Muscle layer of colon (tissue), 2 donors: ENCODE measurements around the gene SDCCAG8.

ENCODE experiments used
- H3K27ac ChIP-seq: one replicate; pipeline ENCODE4 v1.7.0; 2013; ENCODE audit warnings: low read depth, mild to moderate bottlenecking, low read length, moderate library complexity
- H3K27me3 ChIP-seq, 2 donors: one replicate each; pipeline ENCODE4 v1.7.0; 2013; ENCODE audit warnings: low read length in 2 of 2, mild to moderate bottlenecking in 2 of 2; ENCODE audit not compliant: insufficient read depth in 2 of 2, control insufficient read depth in 1 of 2
- H3K36me3 ChIP-seq: one replicate; pipeline ENCODE4 v1.7.0; 2013; ENCODE audit warnings: mild to moderate bottlenecking, low read length; ENCODE audit not compliant: insufficient read depth
- H3K4me1 ChIP-seq: one replicate; pipeline ENCODE4 v1.7.0; 2013; ENCODE audit warnings: mild to moderate bottlenecking, low read length; ENCODE audit not compliant: insufficient read depth
- H3K4me3 ChIP-seq, 2 donors: one replicate each; pipeline ENCODE4 v1.7.0; 2013; ENCODE audit warnings: low read length in 2 of 2, low read depth in 1 of 2, mild to moderate bottlenecking in 1 of 2, moderate library complexity in 1 of 2
- H3K9ac ChIP-seq: one replicate; pipeline ENCODE4 v1.7.0; 2013; ENCODE audit warnings: low read length
- H3K9me3 ChIP-seq: one replicate; pipeline ENCODE4 v1.7.0; 2013; ENCODE audit warnings: mild to moderate bottlenecking, low read length
- donor health status: abdominal sarcoma.
- donor health status: Adenocarcinoma of cecum.

SDCCAG8 gene

GRCh38 chr1:243449373-243449772 is 193.5 kb downstream of the SDCCAG8 start:
- H3K27me3 ChIP-seq, result no peaks in the 10 kb centered on the region
- H3K27ac ChIP-seq, result no peak overlapping the region
- no peak overlapping the region for H3K9ac ChIP-seq
- H3K4me3 ChIP-seq, result no peak overlapping the region
- no peaks in the 10 kb centered on the region for H3K4me1 ChIP-seq
- H3K9me3 ChIP-seq, result no peaks in the 10 kb centered on the region
- H3K36me3 ChIP-seq, result peaks cover 10% of the 10 kb centered on the region

- Histone ChIP-seq H3K27me3 (no peaks in the 10 kb centered on the region), H3K27ac (no peak overlapping the region)
These were observed 196.3 kb downstream of the SDCCAG8 start for GRCh38 chr1:243452092-243452491.

GRCh38 chr1:243454328-243454997 is 198.6 kb downstream of the SDCCAG8 start:
- Histone ChIP-seq H3K4me3 (no peak overlapping the region), H3K4me1 (no peaks in the 10 kb centered on the region), H3K9ac (no peak overlapping the region), H3K27me3 (no peaks in the 10 kb centered on the region), H3K27ac (no peak overlapping the region), H3K36me3 (peaks cover 3% of the 10 kb centered on the region), H3K9me3 (no peaks in the 10 kb centered on the region)

More at GRCh38 chr1:243452092-243452491, 196.3 kb downstream of the SDCCAG8 start:
- Histone ChIP-seq H3K4me1 (no peaks in the 10 kb centered on the region), H3K9me3 (no peaks in the 10 kb centered on the region), H3K4me3 (no peak overlapping the region), H3K36me3 (peaks cover 3% of the 10 kb centered on the region), H3K9ac (no peak overlapping the region)

- Histone ChIP-seq H3K4me1 (no peaks in the 10 kb centered on the region), H3K27ac (no peak overlapping the region), H3K4me3 (no peak overlapping the region), H3K36me3 (no peaks in the 10 kb centered on the region), H3K9me3 (no peaks in the 10 kb centered on the region), H3K27me3 (no peaks in the 10 kb centered on the region), H3K9ac (no peak overlapping the region)
These were observed 200.2 kb downstream of the SDCCAG8 start for GRCh38 chr1:243455760-243456651.

GRCh38 chr1:243457363-243457982 is 201.6 kb downstream of the SDCCAG8 start:
- no peaks in the 10 kb centered on the region for H3K9me3 ChIP-seq
- no peak overlapping the region for H3K9ac ChIP-seq
- H3K36me3 ChIP-seq, result no peaks in the 10 kb centered on the region
- H3K4me3 ChIP-seq, result no peak overlapping the region
- no peaks in the 10 kb centered on the region for H3K4me1 ChIP-seq
- H3K27ac ChIP-seq, result no peak overlapping the region
- no peaks in the 10 kb centered on the region for H3K27me3 ChIP-seq

GRCh38 chr1:243459059-243459458 is 203.2 kb downstream of the SDCCAG8 start:
- Histone ChIP-seq H3K9me3 (no peaks in the 10 kb centered on the region), H3K36me3 (no peaks in the 10 kb centered on the region), H3K27me3 (no peaks in the 10 kb centered on the region), H3K27ac (no peak overlapping the region), H3K4me3 (no peak overlapping the region), H3K9ac (no peak overlapping the region), H3K4me1 (no peaks in the 10 kb centered on the region)

GRCh38 chr1:243461700-243462099 is 205.9 kb downstream of the SDCCAG8 start:
- H3K27me3 ChIP-seq, result no peaks in the 10 kb centered on the region
- H3K9me3 ChIP-seq, result no peaks in the 10 kb centered on the region
- no peak overlapping the region for H3K27ac ChIP-seq
- H3K9ac ChIP-seq, result no peak overlapping the region
- H3K4me3 ChIP-seq, result no peak overlapping the region
- no peaks in the 10 kb centered on the region for H3K4me1 ChIP-seq
- H3K36me3 ChIP-seq, result no peaks in the 10 kb centered on the region

GRCh38 chr1:243462929-243463697 is 207.3 kb downstream of the SDCCAG8 start:
- H3K4me1 ChIP-seq, result no peaks in the 10 kb centered on the region
- H3K36me3 ChIP-seq, result no peaks in the 10 kb centered on the region
- no peak overlapping the region for H3K27ac ChIP-seq
- H3K27me3 ChIP-seq, result no peaks in the 10 kb centered on the region
- H3K9ac ChIP-seq, result no peak overlapping the region
- no peaks in the 10 kb centered on the region for H3K9me3 ChIP-seq
- no peak overlapping the region for H3K4me3 ChIP-seq

GRCh38 chr1:243465081-243465480 is 209.2 kb downstream of the SDCCAG8 start:
- Histone ChIP-seq H3K36me3 (peaks cover 2% of the 10 kb centered on the region), H3K27ac (no peak overlapping the region), H3K9ac (no peak overlapping the region), H3K4me3 (no peak overlapping the region), H3K4me1 (no peaks in the 10 kb centered on the region), H3K9me3 (no peaks in the 10 kb centered on the region), H3K27me3 (no peaks in the 10 kb centered on the region)

GRCh38 chr1:243465738-243466137 is 209.9 kb downstream of the SDCCAG8 start:
- no peak overlapping the region for H3K27ac ChIP-seq
- no peaks in the 10 kb centered on the region for H3K4me1 ChIP-seq
- no peaks in the 10 kb centered on the region for H3K27me3 ChIP-seq
- H3K36me3 ChIP-seq, result peaks cover 7% of the 10 kb centered on the region
- no peak overlapping the region for H3K9ac ChIP-seq
- no peaks in the 10 kb centered on the region for H3K9me3 ChIP-seq
- H3K4me3 ChIP-seq, result no peak overlapping the region

GRCh38 chr1:243469497-243469896 is 213.7 kb downstream of the SDCCAG8 start:
- Histone ChIP-seq H3K36me3 (peaks cover 7% of the 10 kb centered on the region), H3K27ac (no peak overlapping the region), H3K4me1 (peaks cover 20% of the 10 kb centered on the region), H3K27me3 (no peaks in the 10 kb centered on the region), H3K9me3 (no peaks in the 10 kb centered on the region), H3K4me3 (no peak overlapping the region), H3K9ac (no peak overlapping the region)
